ENCODE data around the gene HYOU1. TPM values are rescaled to one million over a fixed set of nuclear protein-coding genes. Genes with fewer than 3 reads are reported as not detected.
A peak's percentile ranks its signal among the peaks of the same experiment; 100 is the strongest.
"Not testable (repeated sequence)": the region's sequence is repeated elsewhere in the genome, so short reads cannot be mapped to it uniquely, and the experiment has no call there.

The HYOU1 gene, protein sequence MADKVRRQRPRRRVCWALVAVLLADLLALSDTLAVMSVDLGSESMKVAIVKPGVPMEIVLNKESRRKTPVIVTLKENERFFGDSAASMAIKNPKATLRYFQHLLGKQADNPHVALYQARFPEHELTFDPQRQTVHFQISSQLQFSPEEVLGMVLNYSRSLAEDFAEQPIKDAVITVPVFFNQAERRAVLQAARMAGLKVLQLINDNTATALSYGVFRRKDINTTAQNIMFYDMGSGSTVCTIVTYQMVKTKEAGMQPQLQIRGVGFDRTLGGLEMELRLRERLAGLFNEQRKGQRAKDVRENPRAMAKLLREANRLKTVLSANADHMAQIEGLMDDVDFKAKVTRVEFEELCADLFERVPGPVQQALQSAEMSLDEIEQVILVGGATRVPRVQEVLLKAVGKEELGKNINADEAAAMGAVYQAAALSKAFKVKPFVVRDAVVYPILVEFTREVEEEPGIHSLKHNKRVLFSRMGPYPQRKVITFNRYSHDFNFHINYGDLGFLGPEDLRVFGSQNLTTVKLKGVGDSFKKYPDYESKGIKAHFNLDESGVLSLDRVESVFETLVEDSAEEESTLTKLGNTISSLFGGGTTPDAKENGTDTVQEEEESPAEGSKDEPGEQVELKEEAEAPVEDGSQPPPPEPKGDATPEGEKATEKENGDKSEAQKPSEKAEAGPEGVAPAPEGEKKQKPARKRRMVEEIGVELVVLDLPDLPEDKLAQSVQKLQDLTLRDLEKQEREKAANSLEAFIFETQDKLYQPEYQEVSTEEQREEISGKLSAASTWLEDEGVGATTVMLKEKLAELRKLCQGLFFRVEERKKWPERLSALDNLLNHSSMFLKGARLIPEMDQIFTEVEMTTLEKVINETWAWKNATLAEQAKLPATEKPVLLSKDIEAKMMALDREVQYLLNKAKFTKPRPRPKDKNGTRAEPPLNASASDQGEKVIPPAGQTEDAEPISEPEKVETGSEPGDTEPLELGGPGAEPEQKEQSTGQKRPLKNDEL
- 31.5 TPM for total RNA-seq (ENCODE audit: insufficient read depth, low replicate concordance)

DNA sequence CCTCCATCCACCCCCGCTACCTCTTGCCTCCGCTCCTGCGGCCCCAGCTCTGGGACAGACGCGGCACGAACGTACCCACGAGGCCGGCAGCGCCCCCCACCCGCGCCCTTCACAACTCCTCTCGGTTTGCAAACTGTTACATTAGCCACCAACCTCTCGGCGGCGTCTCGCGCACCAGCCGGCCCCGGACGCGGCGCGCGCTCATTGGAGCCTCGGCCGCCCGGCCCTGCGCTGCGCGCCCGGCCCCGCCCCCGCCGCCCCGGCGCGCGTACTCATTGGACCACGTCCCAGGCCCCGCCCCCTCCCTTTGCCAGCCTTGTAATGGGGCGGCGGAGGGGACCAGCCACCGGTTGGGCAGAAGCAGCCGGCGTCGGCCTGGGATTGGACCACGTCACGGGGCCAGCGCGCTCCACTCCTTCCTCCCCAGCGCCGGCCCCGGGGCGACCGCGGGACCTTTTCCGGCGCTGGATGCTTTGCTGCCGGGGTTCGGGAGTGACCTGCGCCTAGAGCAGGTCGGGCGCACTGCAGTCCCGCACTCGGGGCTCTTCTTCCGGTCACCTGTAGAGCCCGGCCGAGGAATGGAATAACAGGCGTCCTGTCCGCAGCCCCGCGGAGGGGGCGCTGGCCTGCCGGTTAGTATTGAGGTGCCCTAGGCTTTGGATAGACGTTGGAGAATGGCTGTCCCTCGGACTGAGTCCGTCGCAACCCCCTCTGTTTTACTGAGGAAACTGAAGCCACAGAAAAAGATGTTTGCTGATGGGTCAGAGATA is at the start of gene HYOU1:
TSS of gene HYOU1 (minus strand) at position 206 of the 770 bp plus-strand sequence. CDS start 1,045 bp downstream, outside the sequence.
- peak; percentile 97 for DNase-seq (ENCODE audit: low spot score)

- no peak for DNase-seq (ENCODE audit: low spot score)
Measured at GRCh38 chr11:119103793-119104192, 46.8 kb upstream of the HYOU1 start.

DNA sequence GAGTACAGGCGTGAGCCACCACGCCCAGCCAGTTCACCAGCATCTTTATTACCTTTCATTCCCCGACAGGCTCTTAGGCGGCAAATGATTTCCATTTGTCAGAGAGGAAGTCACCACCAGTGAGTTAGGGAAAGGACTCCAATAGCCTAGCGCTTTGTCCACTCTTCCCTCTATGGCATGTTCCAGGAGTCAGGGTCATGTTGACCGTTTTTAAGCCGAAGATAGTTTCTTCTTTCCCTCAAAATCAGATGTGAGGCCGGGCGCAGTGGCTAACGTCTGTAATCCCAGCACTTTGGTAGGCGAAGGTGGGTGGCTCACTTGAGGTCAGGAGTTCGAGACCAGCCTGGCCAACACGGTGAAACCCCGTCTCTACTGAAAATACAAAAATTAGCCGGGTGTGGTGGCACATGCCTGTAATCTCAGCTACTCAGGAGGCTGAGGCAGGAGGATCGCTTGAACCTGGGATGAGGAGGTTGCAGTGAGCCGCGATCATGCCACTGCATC is 46.2 kb upstream of the HYOU1 start:
- DNase-seq (ENCODE audit: low spot score), result not testable (repeated sequence)

GRCh38 chr11:119101759-119102423 is 44.9 kb upstream of the HYOU1 start, which contains the start of gene DPAGT1:
Gene DPAGT1 (minus strand): TSS chr11:119101853. CDS start chr11:119101655, 198 bp downstream.
- peak; percentile 99 for DNase-seq (ENCODE audit: low spot score)

DNA sequence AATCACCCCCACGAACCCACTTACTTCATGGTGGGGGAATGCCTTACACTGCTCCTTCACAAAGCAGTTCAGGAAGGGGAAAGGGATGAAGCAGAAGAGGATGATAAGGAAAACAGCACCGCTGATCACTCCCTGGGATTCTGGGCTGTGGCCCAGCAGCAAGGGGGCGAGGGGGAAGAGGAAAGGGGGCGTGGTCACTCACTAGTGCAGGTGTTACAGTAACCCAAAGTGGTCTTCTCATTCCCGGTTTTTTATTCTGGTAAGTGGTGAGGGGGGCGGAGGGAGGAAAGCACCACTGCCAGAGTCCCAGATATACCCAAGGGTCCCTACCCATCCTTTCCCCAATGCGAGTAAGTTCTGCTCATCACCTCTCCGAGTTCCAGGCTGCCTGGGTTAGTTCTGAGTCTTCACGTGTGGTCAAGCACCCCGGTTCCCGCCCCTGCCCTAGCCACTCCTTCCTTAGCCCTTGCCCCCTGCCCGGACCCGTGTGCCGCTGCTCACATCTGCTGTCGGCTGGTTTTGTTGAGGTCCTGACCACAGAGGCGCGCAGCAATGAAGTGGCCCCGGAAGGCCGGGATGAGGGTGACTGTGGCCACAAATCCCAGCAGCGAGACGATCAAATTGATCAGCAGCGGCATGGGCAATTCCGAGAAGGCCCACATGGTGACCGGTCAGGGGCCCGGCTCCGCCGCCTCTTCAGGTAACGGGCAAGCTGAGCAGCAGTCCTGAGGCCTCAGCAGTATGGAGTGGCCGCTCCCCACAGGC is 44.2 kb upstream of the HYOU1 start:
- DNase-seq (ENCODE audit: low spot score), result no peak

- DNase-seq (ENCODE audit: low spot score), result no peak
Measured at GRCh38 chr11:119100246-119100970, 43.4 kb upstream of the HYOU1 start.

- no peak for DNase-seq (ENCODE audit: low spot score)
Measured at GRCh38 chr11:119099711-119100110, 42.7 kb upstream of the HYOU1 start.

DNA sequence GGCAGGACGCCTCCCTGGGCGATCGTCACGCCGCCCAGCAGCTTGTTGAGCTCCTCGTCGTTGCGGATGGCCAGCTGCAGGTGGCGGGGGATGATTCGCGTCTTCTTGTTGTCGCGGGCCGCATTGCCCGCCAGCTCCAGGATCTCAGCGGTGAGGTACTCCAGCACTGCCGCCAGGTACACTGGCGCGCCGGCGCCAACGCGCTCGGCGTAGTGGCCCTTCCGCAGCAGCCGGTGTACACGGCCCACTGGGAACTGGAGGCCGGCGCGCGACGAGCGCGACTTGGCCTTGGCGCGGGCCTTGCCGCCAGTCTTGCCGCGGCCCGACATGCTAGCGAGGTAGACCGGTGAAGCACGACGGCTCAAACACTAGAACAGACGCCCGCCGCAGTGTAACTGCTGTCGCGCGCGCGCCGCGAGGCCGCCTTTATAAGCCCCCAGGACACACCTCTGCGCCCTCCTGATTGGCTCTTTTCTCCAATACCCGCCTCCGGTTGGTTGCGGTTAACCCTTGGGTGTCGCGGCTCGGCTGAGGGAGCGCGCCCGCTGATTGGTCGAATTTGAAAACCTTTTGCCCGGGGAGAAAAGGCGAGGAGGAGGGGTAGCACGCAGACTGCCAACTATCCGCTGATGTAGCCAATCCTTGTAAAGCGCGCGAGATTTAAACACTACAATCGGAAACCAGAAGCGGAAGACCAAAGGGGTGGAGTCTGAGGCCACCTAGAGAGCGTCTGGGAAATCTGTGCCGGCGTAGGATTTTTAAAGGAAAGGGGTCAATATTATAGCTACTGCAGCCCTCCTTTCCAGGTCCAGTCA is 38.3 kb upstream of the HYOU1 start:
- DNase-seq (ENCODE audit: low spot score), result peak; percentile 100

DNA sequence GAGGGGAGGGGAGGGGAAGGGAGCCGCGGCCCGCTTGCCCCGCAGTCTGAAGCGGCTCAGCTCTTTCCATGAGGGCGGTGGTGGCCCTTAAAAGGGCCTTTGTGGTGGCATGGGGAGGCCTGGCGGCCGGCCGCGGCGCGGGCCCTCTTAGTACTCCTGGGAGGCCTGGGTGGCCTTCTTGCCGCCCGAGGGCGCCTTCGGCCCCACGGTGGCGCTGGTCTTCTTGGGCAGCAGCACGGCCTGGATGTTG is 37.7 kb upstream of the HYOU1 start:
- peak; percentile 88 for DNase-seq (ENCODE audit: low spot score)

DNA sequence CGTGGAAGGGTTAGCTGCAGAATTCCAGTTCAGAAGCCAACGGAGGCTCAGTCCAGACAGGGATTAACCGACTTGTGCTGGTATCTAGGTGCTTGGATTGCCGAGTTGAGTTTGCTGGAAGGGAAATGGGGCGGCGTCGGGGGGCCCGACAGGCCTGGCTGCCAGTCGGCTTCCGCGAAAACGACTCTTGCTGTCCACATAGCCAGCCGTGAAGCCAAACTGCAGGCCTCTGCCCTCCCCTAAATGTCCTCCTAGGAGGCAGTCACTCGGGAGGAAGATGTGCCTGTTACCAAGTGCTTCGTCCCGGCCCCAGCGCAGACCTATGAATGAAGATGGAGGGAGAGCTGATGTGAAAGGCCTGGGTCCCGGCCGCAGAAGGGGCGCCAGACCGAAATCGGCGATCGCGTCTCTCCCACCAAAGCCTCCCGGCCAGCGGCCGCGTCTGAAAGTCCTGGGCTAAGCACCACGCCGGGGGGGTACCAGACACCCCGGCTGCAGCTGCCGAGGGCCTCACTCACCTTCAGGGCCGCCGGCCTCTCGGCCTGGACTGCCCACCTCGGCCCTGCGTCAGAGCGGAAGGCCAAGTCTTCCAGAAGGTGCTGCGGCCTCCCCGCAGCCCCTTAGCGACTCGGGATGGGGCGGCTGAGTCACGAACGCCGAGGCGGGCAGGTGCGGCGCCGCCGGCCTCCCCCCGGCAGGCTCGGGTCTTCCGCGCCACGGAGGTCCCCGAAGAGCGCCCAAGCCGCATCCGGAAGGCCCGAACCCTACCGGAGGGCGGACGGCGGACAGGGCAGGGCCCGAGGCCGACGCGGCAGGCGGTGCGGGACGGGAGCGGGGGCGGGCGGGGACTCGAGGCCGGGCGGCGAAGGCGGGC is 37.2 kb upstream of the HYOU1 start:
- peak; percentile 69 for DNase-seq (ENCODE audit: low spot score)

- DNase-seq (ENCODE audit: low spot score), result no peak
Measured at GRCh38 chr11:119092880-119093842, 36.2 kb upstream of the HYOU1 start.

GRCh38 chr11:119091966-119092879 is 35.2 kb upstream of the HYOU1 start:
- DNase-seq (ENCODE audit: low spot score), result no peak

DNA sequence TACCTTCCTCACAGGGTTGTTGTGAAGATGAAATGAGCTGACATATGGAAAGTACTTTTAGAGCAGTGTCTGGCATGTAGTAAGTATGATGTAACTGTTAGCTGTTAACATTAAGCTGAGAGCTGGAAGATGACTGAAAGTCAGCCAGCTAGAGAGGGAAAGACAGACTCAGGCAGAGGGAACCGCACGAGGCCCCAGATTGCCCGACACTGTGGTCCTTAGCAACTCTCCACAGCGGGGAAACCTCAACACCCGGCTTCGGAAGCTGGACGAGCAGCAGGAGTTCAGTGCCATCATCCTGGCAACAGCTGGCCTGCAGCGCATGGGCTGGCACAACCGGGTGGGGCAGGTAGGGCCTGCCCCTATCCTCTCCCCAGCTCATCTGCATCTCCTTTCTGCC is 34.2 kb upstream of the HYOU1 start:
- DNase-seq (ENCODE audit: low spot score), result peak; percentile 85

GRCh38 chr11:119089319-119089718 is 32.3 kb upstream of the HYOU1 start:
- no peak for DNase-seq (ENCODE audit: low spot score)

GRCh38 chr11:119088406-119088805 is 31.4 kb upstream of the HYOU1 start:
- DNase-seq (ENCODE audit: low spot score), result no peak

All from umbilical cord (tissue), 2 donors.